Breast epithelium (tissue), 4 donors: ENCODE results near the gene FEM1A. TPM values are rescaled to one million over a fixed set of nuclear protein-coding genes. Genes with fewer than 3 reads are reported as not detected.
"Not testable (repeated sequence)": the region's sequence is repeated elsewhere in the genome, so short reads cannot be mapped to it uniquely, and the experiment has no call there.

ENCODE experiments used
- DNase-seq, 2 donors: peaks; one replicate each; pipeline ENCODE4 v3.0.0-alpha.2; 2019; ENCODE audit warnings: low spot score in 2 of 2
- H3K27ac ChIP-seq, 2 donors: fragments of 200-600 bp; sonication (generic) in 1 of 2; one replicate each; pipeline ENCODE4 v1.5.1; 2016 to 2019; ENCODE audit warnings: mild to moderate bottlenecking in 1 of 2
- H3K27me3 ChIP-seq, 2 donors: fragments of 200-600 bp; sonication (generic) in 1 of 2; one replicate each; pipeline versions ENCODE4 v1.5.1 to v1.6.0; 2017 to 2019; ENCODE audit warnings: control low read depth in 1 of 2, mild to moderate bottlenecking in 1 of 2
- H3K36me3 ChIP-seq: fragments of 200-600 bp; one replicate; pipeline ENCODE4 v1.5.1; 2019
- H3K4me1 ChIP-seq, 2 donors: fragments of 200-600 bp; sonication (generic); one replicate each; pipeline ENCODE4 v1.5.1; 2016 to 2019; ENCODE audit warnings: control low read depth in 1 of 2
- H3K4me3 ChIP-seq, 3 donors: fragments of 200-600 bp; sonication (generic); 1 replicate in 2 of 3; 2 replicates in 1 of 3; pipeline ENCODE4 v1.5.1; 2016 to 2019; ENCODE audit warnings: mild to moderate bottlenecking in 3 of 3, moderate library complexity in 2 of 3
- H3K9me3 ChIP-seq, 2 donors: fragments of 200-600 bp; sonication (generic) in 1 of 2; one replicate each; pipeline ENCODE4 v1.5.1; 2016 to 2019; ENCODE audit warnings: control low read depth in 1 of 2
- CTCF ChIP-seq, 3 donors: fragments of 450-650 bp; IDR thresholded peaks; one replicate each; pipeline ENCODE4 v1.5.1; 2016 to 2017; ENCODE audit warnings: antibody characterized with exemption in 3 of 3, mild to moderate bottlenecking in 3 of 3, moderate library complexity in 3 of 3
- POLR2A ChIP-seq: fragments of 450-650 bp; IDR thresholded peaks from one replicate; pipeline ENCODE4 v1.6.1; 2016; ENCODE audit warnings: antibody characterized with exemption, mild to moderate bottlenecking, moderate library complexity
- POLR2AphosphoS5 ChIP-seq, 3 donors: sonication (generic); formaldehyde crosslinking; IDR thresholded peaks; one replicate each; pipeline ENCODE4 v1.6.1; 2017; ENCODE audit warnings: antibody characterized with exemption in 3 of 3
- intact Hi-C: fragments of 100-400 bp; cut with DNase I; formaldehyde crosslinking; loops from one replicate; pipeline ENCODE4 v1.15.1; 2023; ENCODE audit warnings: low total_unique reads
- total RNA-seq, 3 donors: library from RNA; depleted of rRNA; stranded (reverse); fragments of >200 nt; gene quantifications; one replicate each; pipeline ENCODE4 v1.1.0, GENCODE V29; 2016

The FEM1A gene
- total RNA-seq, 3 donors from 2014 or later, result 10.4 to 17.6 (median 12.5) TPM

GRCh38 chr19:4792866-4793195, 1.3 kb downstream of the FEM1A start:
- Histone ChIP-seq H3K4me3 (peak overlapping the region in 2 of 3 donors; percentile 74 to 85), H3K27ac (peak overlapping the region; percentile 89 to 93), H3K4me1 (peaks cover 3 to 12% of the 10 kb centered on the region in 2 donors)
- H3K36me3 ChIP-seq, H3K27me3 ChIP-seq, DNase-seq, H3K9me3 ChIP-seq, intact Hi-C loops: not testable (repeated sequence)

GRCh38 chr19:4793278-4793677, 1.7 kb downstream of the FEM1A start:
- intact Hi-C loops, H3K27me3 ChIP-seq, DNase-seq, H3K27ac ChIP-seq, H3K36me3 ChIP-seq, H3K9me3 ChIP-seq: not testable (repeated sequence)
- Histone ChIP-seq H3K4me1 (peaks cover 3 to 12% of the 10 kb centered on the region in 2 donors), H3K4me3 (peak overlapping the region in 2 of 3 donors; percentile 74 to 85)

GRCh38 chr19:4794971-4795370, 3.4 kb downstream of the FEM1A start:
- intact Hi-C loops, result no loop called here
- Histone ChIP-seq H3K27me3 (no peaks in the 10 kb centered on the region), H3K4me1 (peaks cover 3 to 13% of the 10 kb centered on the region in 2 donors), H3K36me3 (no peaks in the 10 kb centered on the region), H3K27ac (peak overlapping the region; percentile 45 to 64), H3K9me3 (no peaks in the 10 kb centered on the region), H3K4me3 (peak overlapping the region in 1 of 3 donors; percentile 1)
- DNase-seq, result no peak
- TF ChIP-seq POLR2A (no peak), POLR2AphosphoS5 (IDR thresholded peaks at IDR 0.05) (no peak), CTCF (IDR thresholded peaks at IDR 0.05) (no peak)

- no peaks in the 10 kb centered on the region for H3K27me3 ChIP-seq
- H3K9me3 ChIP-seq, result no peaks in the 10 kb centered on the region
- no peak for DNase-seq
- H3K27ac ChIP-seq, result peak overlapping the region; percentile 56 to 64
- TF ChIP-seq POLR2A, result no peak
- no peak for TF ChIP-seq CTCF (IDR thresholded peaks at IDR 0.05)
- no peak for TF ChIP-seq POLR2AphosphoS5 (IDR thresholded peaks at IDR 0.05)
- H3K4me1 ChIP-seq, result peaks cover 3 to 17% of the 10 kb centered on the region in 2 donors
- no peaks in the 10 kb centered on the region for H3K36me3 ChIP-seq
- intact Hi-C loops, result no loop called here
- peak overlapping the region in 1 of 3 donors; percentile 1 for H3K4me3 ChIP-seq
These were observed 3.9 kb downstream of the FEM1A start for GRCh38 chr19:4795400-4795799.

- DNase-seq, result peak; percentile 94 to 96
- H3K36me3 ChIP-seq, result no peaks in the 10 kb centered on the region
- no peaks in the 10 kb centered on the region for H3K27me3 ChIP-seq
- peak overlapping the region; percentile 95 to 97 for H3K27ac ChIP-seq
- H3K4me3 ChIP-seq, result peak overlapping the region in 2 of 3 donors; percentile 7 to 40
- H3K4me1 ChIP-seq, result peaks cover 0 to 13% of the 10 kb centered on the region in 2 donors
- intact Hi-C loops, result no loop called here
- no peaks in the 10 kb centered on the region for H3K9me3 ChIP-seq
- TF ChIP-seq POLR2AphosphoS5 (IDR thresholded peaks at IDR 0.05), result peak in 2 of 3 donors; percentile 52 to 86
- no peak for TF ChIP-seq POLR2A
These were observed 9.1 kb downstream of the FEM1A start for GRCh38 chr19:4800591-4801081.

- Histone ChIP-seq H3K4me3 (no peak overlapping the region), H3K36me3 (no peaks in the 10 kb centered on the region), H3K9me3 (no peaks in the 10 kb centered on the region), H3K27ac (peak overlapping the region; percentile 75 to 97), H3K27me3 (no peaks in the 10 kb centered on the region), H3K4me1 (peaks cover 0 to 13% of the 10 kb centered on the region in 2 donors)
- intact Hi-C loops, result no loop called here
- DNase-seq, result no peak
- TF ChIP-seq CTCF (IDR thresholded peaks at IDR 0.05) (no peak), POLR2AphosphoS5 (IDR thresholded peaks at IDR 0.05) (no peak), POLR2A (no peak)
These were observed 9.6 kb downstream of the FEM1A start for GRCh38 chr19:4801085-4801619.
